Naive thymus-derived CD4-positive, alpha-beta T cell (primary cell): ENCODE measurements around the gene CC2D1A. TPM values are rescaled to one million over a fixed set of nuclear protein-coding genes. Genes with fewer than 3 reads are reported as not detected.

Source experiments
- ATAC-seq: fragments of 150-1000 bp; cut with Tn5 transposase; 2 replicates; pipeline ENCODE4 v1.10.0; 2021; ENCODE audit warnings: mild to moderate bottlenecking, moderate library complexity
- CTCF ChIA-PET: fragments of 350-600 bp; sonication (Branson Sonifier 250); formaldehyde crosslinking; loops from one replicate; lab custom pipeline; 2021; ENCODE audit warnings: antibody characterized with exemption; lab: Charles Lee
- POLR2A ChIA-PET: fragments of 350-600 bp; sonication (Branson Sonifier 250); formaldehyde crosslinking; loops from one replicate; lab custom pipeline; 2021; ENCODE audit warnings: antibody characterized with exemption, inconsistent platforms; lab: Charles Lee
- DNase-seq, 9 donors: peaks; one replicate each; pipeline versions ENCODE4 v3.0.0 to v3.0.0-alpha.2; 2020 to 2022; ENCODE audit warnings: mixed read lengths in 1 of 9
- H3K27ac ChIP-seq: one replicate; pipeline ENCODE4 v1.7.0; 2013; ENCODE audit warnings: mild to moderate bottlenecking, low read depth, low read length, moderate library complexity
- H3K27me3 ChIP-seq, 2 donors: one replicate each; pipeline ENCODE4 v1.7.0; 2013; ENCODE audit warnings: low read length in 2 of 2, mild to moderate bottlenecking in 2 of 2, moderate library complexity in 2 of 2; ENCODE audit not compliant: control insufficient read depth in 2 of 2, insufficient read depth in 2 of 2
- H3K36me3 ChIP-seq, 3 experiments: 1 replicate in 2 of 3; 2 replicates in 1 of 3; pipeline ENCODE4 v1.7.0; 2013; ENCODE audit warnings: low read length in 3 of 3, mild to moderate bottlenecking in 3 of 3, moderate library complexity in 1 of 3; ENCODE audit not compliant: insufficient read depth in 3 of 3, control insufficient read depth in 2 of 3
- H3K4me1 ChIP-seq, 2 donors: one replicate each; pipeline ENCODE4 v1.7.0; 2013; ENCODE audit warnings: low read length in 2 of 2, mild to moderate bottlenecking in 2 of 2, moderate library complexity in 1 of 2; ENCODE audit not compliant: control insufficient read depth in 2 of 2, insufficient read depth in 2 of 2
- H3K4me3 ChIP-seq: 2 replicates; pipeline ENCODE4 v1.7.0; 2013; ENCODE audit warnings: mild to moderate bottlenecking, low read length
- H3K9me3 ChIP-seq, 3 experiments: 1 replicate in 2 of 3; 2 replicates in 1 of 3; pipeline ENCODE4 v1.7.0; 2013; ENCODE audit warnings: low read length in 3 of 3; ENCODE audit not compliant: control insufficient read depth in 2 of 3
- H3K27ac Mint-ChIP-seq, 9 donors: one replicate each; pipeline ENCODE4 v1.8.0; 2020 to 2022; ENCODE audit warnings: mixed read lengths in 9 of 9, mild to moderate bottlenecking in 8 of 9, moderate library complexity in 5 of 9, inconsistent platforms in 2 of 9
- H3K27me3 Mint-ChIP-seq, 5 donors: one replicate each; pipeline ENCODE4 v1.8.0; 2021 to 2022; ENCODE audit warnings: mixed read lengths in 5 of 5, mild to moderate bottlenecking in 1 of 5
- H3K36me3 Mint-ChIP-seq, 5 donors: one replicate each; pipeline ENCODE4 v1.8.0; 2020 to 2022; ENCODE audit warnings: mixed read lengths in 5 of 5, mild to moderate bottlenecking in 3 of 5, inconsistent platforms in 1 of 5
- H3K4me1 Mint-ChIP-seq, 7 donors: one replicate each; pipeline ENCODE4 v1.8.0; 2020 to 2022; ENCODE audit warnings: mixed read lengths in 7 of 7, mild to moderate bottlenecking in 3 of 7, inconsistent platforms in 1 of 7
- H3K4me3 Mint-ChIP-seq, 10 donors: one replicate each; pipeline ENCODE4 v1.8.0; 2020 to 2022; ENCODE audit warnings: mild to moderate bottlenecking in 10 of 10, mixed read lengths in 10 of 10, moderate library complexity in 6 of 10, inconsistent platforms in 2 of 10
- H3K9me3 Mint-ChIP-seq, 11 donors: one replicate each; pipeline ENCODE4 v1.8.0; 2020 to 2022; ENCODE audit warnings: mixed read lengths in 11 of 11, mild to moderate bottlenecking in 4 of 11, inconsistent platforms in 1 of 11, moderate library complexity in 1 of 11
- intact Hi-C, 2 donors: fragments of 100-400 bp; cut with micrococcal nuclease; formaldehyde crosslinking; loops; one replicate each; pipeline ENCODE4 v1.15.1; 2023
- polyA plus RNA-seq, 2 donors: library from polyadenylated mRNA; unstranded; fragments of 300-500 nt; fragmentation: Illumina TruSeq; gene quantifications; one replicate each; pipeline ENCODE4 v1.2.3, GENCODE V29; 2021
- total RNA-seq, 6 experiments: library from RNA in 5 of 6; stranded (reverse) in 5 of 6; gene quantifications; 1 replicate in 5 of 6; 2 replicates in 1 of 6; pipeline ENCODE4 v1.2.3 and lab custom pipeline; 2021 to 2026

Gene CC2D1A
- total and polyA plus RNA-seq, 7 experiments from 2014 or later, result 4.1 to 33.1 (median 28.8) TPM

GRCh38 chr19:13861714-13862531, 44.1 kb upstream of the CC2D1A start:
- Mint-ChIP-seq H3K27ac (peak overlapping the region; percentile 70 to 99 (median 93)), H3K9me3 (peaks cover 0 to 6% (median 0%) of the 10 kb centered on the region in 11 donors), H3K27me3 (peaks cover 19 to 32% (median 20%) of the 10 kb centered on the region in 5 donors), H3K36me3 (peaks cover 0 to 5% (median 5%) of the 10 kb centered on the region in 5 donors), H3K4me3 (peak overlapping the region; percentile 83 to 98 (median 94)), H3K4me1 (peaks cover 21 to 42% (median 23%) of the 10 kb centered on the region in 7 donors)
- Histone ChIP-seq H3K4me3 (peak overlapping the region; percentile 79), H3K27me3 (peaks cover 7 to 12% of the 10 kb centered on the region in 2 donors), H3K4me1 (peaks cover 13 to 20% of the 10 kb centered on the region in 2 donors), H3K36me3 (no peaks in the 10 kb centered on the region), H3K9me3 (no peaks in the 10 kb centered on the region), H3K27ac (peak overlapping the region; percentile 86)
- ChIA-PET POLR2A (interaction anchor here (0.7 to 5.0 kb wide), 11 partner anchors 10 to 114 kb away, joined by 3 to 86 read pairs (median 6); partner anchors contain the start of genes C19orf53 and ZSWIM4), CTCF (interaction anchor here (0.6 to 10.4 kb wide), 34 partner anchors 9 to 1349 kb away, joined by 3 to 227 read pairs (median 4); partner anchors contain the start of genes C19orf53, GCDH and ZSWIM4)
- DNase-seq, result peak; percentile 72 to 93 (median 83)
- intact Hi-C loops, result loop anchor here (1.0 to 5.0 kb wide), 12 partner anchors 11 to 585 kb away; no protein-coding TSS in a partner anchor
- peak; percentile 92 for ATAC-seq

- Histone ChIP-seq H3K27me3 (peaks cover 7 to 12% of the 10 kb centered on the region in 2 donors), H3K9me3 (no peaks in the 10 kb centered on the region), H3K36me3 (no peaks in the 10 kb centered on the region), H3K27ac (no peak overlapping the region), H3K4me3 (no peak overlapping the region), H3K4me1 (peaks cover 13 to 20% of the 10 kb centered on the region in 2 donors)
- no peak for ATAC-seq
- ChIA-PET CTCF (interaction anchor here (3.8 to 10.4 kb wide), 2 partner anchors 16 to 77 kb away, joined by 37 to 227 read pairs; no protein-coding TSS in a partner anchor), POLR2A (interaction anchor here (0.6 to 5.0 kb wide), 8 partner anchors 8 to 178 kb away, joined by 3 to 86 read pairs (median 6); partner anchors contain the start of gene C19orf53)
- peaks cover 21 to 45% (median 23%) of the 10 kb centered on the region in 7 donors for H3K4me1 Mint-ChIP-seq
- peaks cover 0 to 5% (median 5%) of the 10 kb centered on the region in 5 donors for H3K36me3 Mint-ChIP-seq
- intact Hi-C loops, result loop anchor here (5.0 kb wide), 2 partner anchors 132 to 587 kb away; no protein-coding TSS in a partner anchor
- H3K27me3 Mint-ChIP-seq, result peaks cover 29 to 48% (median 30%) of the 10 kb centered on the region in 5 donors
- H3K27ac Mint-ChIP-seq, result peak overlapping the region in 7 of 9 donors; percentile 1 to 58 (median 39)
- no peak for DNase-seq
- H3K9me3 Mint-ChIP-seq, result peaks cover 0 to 7% (median 0%) of the 10 kb centered on the region in 11 donors
- peak overlapping the region; percentile 68 to 91 (median 80) for H3K4me3 Mint-ChIP-seq
Measured at GRCh38 chr19:13864046-13864666, 41.8 kb upstream of the CC2D1A start.

- Histone ChIP-seq H3K4me1 (peaks cover 13 to 20% of the 10 kb centered on the region in 2 donors), H3K27me3 (peaks cover 7 to 12% of the 10 kb centered on the region in 2 donors), H3K4me3 (no peak overlapping the region), H3K27ac (no peak overlapping the region), H3K36me3 (no peaks in the 10 kb centered on the region), H3K9me3 (no peaks in the 10 kb centered on the region)
- CTCF ChIA-PET, result interaction anchor here (10.4 kb wide), 1 partner anchor 78 kb away, joined by 227 read pairs; no protein-coding TSS in a partner anchor
- Mint-ChIP-seq H3K36me3 (peaks cover 0 to 5% (median 5%) of the 10 kb centered on the region in 5 donors), H3K27ac (peak overlapping the region in 6 of 9 donors; percentile 1 to 58 (median 34)), H3K27me3 (peaks cover 30 to 48% (median 34%) of the 10 kb centered on the region in 5 donors), H3K4me1 (peaks cover 18 to 41% (median 23%) of the 10 kb centered on the region in 7 donors), H3K9me3 (peaks cover 0 to 9% (median 0%) of the 10 kb centered on the region in 11 donors), H3K4me3 (peak overlapping the region; percentile 68 to 91 (median 80))
- ATAC-seq, result no peak
- POLR2A ChIA-PET, result interaction anchor here (0.6 to 5.0 kb wide), 5 partner anchors 9 to 137 kb away, joined by 3 to 86 read pairs (median 4); partner anchors contain the start of gene C19orf53
- intact Hi-C loops, result loop anchor here (5.0 kb wide), 2 partner anchors 133 to 588 kb away; no protein-coding TSS in a partner anchor
- no peak for DNase-seq
Measured at GRCh38 chr19:13864667-13865570, 41.1 kb upstream of the CC2D1A start.

GRCh38 chr19:13865571-13866462, 40.2 kb upstream of the CC2D1A start:
- Mint-ChIP-seq H3K36me3 (peaks cover 0 to 5% (median 5%) of the 10 kb centered on the region in 5 donors), H3K27ac (peak overlapping the region in 1 of 9 donors; percentile 47), H3K27me3 (peaks cover 30 to 50% (median 36%) of the 10 kb centered on the region in 5 donors), H3K9me3 (peaks cover 0 to 9% (median 0%) of the 10 kb centered on the region in 11 donors), H3K4me3 (peak overlapping the region; percentile 45 to 86 (median 72)), H3K4me1 (peaks cover 18 to 37% (median 23%) of the 10 kb centered on the region in 7 donors)
- Histone ChIP-seq H3K27ac (no peak overlapping the region), H3K4me1 (peaks cover 13 to 19% of the 10 kb centered on the region in 2 donors), H3K9me3 (no peaks in the 10 kb centered on the region), H3K27me3 (peaks cover 7 to 12% of the 10 kb centered on the region in 2 donors), H3K4me3 (peak overlapping the region; percentile 48), H3K36me3 (no peaks in the 10 kb centered on the region)
- CTCF ChIA-PET, result interaction anchor here (0.5 to 0.6 kb wide), 2 partner anchors 12 to 89 kb away, joined by 4 read pairs; no protein-coding TSS in a partner anchor
- intact Hi-C loops, result no loop called here
- no peak for ATAC-seq
- POLR2A ChIA-PET, result interaction anchor here (1.5 to 2.1 kb wide), 2 partner anchors 77 to 82 kb away, joined by 4 to 6 read pairs; no protein-coding TSS in a partner anchor
- DNase-seq, result no peak
